IPS-NIHi11 (cell line): Measurements from ENCODE around the gene PLD3.

ENCODE experiments used
- DNase-seq: peaks from one replicate; pipeline ENCODE4 v3.0.0; 2012; ENCODE audit warnings: mixed read lengths, low spot score

The PLD3 gene

GRCh38 chr19:40413291-40413845, 64.9 kb downstream of the PLD3 start, which contains the start of gene PRX:
PRX (minus strand) TSS chr19:40413378; CDS start chr19:40407932, 5,446 bp downstream.
- peak; percentile 82 for DNase-seq

- DNase-seq, result no peak
Observed at GRCh38 chr19:40414542-40415535, 66.3 kb downstream of the PLD3 start.

GRCh38 chr19:40415768-40416167, 67.3 kb downstream of the PLD3 start:
- no peak for DNase-seq

GRCh38 chr19:40416918-40417642, 68.6 kb downstream of the PLD3 start:
- no peak for DNase-seq

- no peak for DNase-seq
Observed at GRCh38 chr19:40417643-40417981, 69.1 kb downstream of the PLD3 start.

- DNase-seq, result no peak
Observed at GRCh38 chr19:40418040-40418439, 69.5 kb downstream of the PLD3 start.

GRCh38 chr19:40419066-40419612, 70.6 kb downstream of the PLD3 start:
- DNase-seq, result no peak

- no peak for DNase-seq
Observed at GRCh38 chr19:40419780-40420179, 71.3 kb downstream of the PLD3 start.

- no peak for DNase-seq
Observed at GRCh38 chr19:40420451-40420765, 71.9 kb downstream of the PLD3 start.

GRCh38 chr19:40420766-40421765, 72.6 kb downstream of the PLD3 start:
- DNase-seq, result peak; percentile 88

GRCh38 chr19:40421993-40422747, 73.7 kb downstream of the PLD3 start:
- no peak for DNase-seq

- no peak for DNase-seq
Observed at GRCh38 chr19:40422748-40423566, 74.5 kb downstream of the PLD3 start.

- DNase-seq, result no peak
Observed at GRCh38 chr19:40423938-40424337, 75.4 kb downstream of the PLD3 start.

GRCh38 chr19:40424637-40425449, 76.3 kb downstream of the PLD3 start:
- DNase-seq, result no peak

- peak; percentile 94 for DNase-seq
Observed at GRCh38 chr19:40425450-40426287, 77.2 kb downstream of the PLD3 start, which contains the start of gene SERTAD1. SERTAD1 (minus strand) TSS chr19:40425992; CDS start chr19:40423546, 2,446 bp downstream.
